Gastroesophageal sphincter (tissue), 4 donors: ENCODE results near the gene PCBP4. TPM values are rescaled to one million over a fixed set of nuclear protein-coding genes. Genes with fewer than 3 reads are reported as not detected.
"Not testable (repeated sequence)": the region's sequence is repeated elsewhere in the genome, so short reads cannot be mapped to it uniquely, and the experiment has no call there.

Experiments used
- ATAC-seq: fragments of 150-250 bp; one replicate; pipeline ENCODE4 v1.9.1; 2016; ENCODE audit warnings: mild to moderate bottlenecking, moderate library complexity
- H3K27ac ChIP-seq, 4 donors: fragments of 200-600 bp; sonication (generic) in 3 of 4; 1 replicate in 3 of 4; 2 replicates in 1 of 4; pipeline ENCODE4 v1.5.1; 2016 to 2019
- H3K27me3 ChIP-seq: fragments of 200-600 bp; sonication (generic); one replicate; pipeline ENCODE4 v1.5.1; 2019
- H3K36me3 ChIP-seq, 2 donors: fragments of 200-600 bp; sonication (generic); one replicate each; pipeline ENCODE4 v1.5.1; 2019; ENCODE audit warnings: control low read depth in 1 of 2
- H3K4me1 ChIP-seq, 3 donors: fragments of 200-600 bp; sonication (generic); 1 replicate in 2 of 3; 2 replicates in 1 of 3; pipeline ENCODE4 v1.5.1; 2016 to 2019; ENCODE audit warnings: control low read depth in 2 of 3
- H3K4me3 ChIP-seq, 2 donors: fragments of 200-600 bp; sonication (generic); one replicate each; pipeline ENCODE4 v1.5.1; 2019; ENCODE audit warnings: mild to moderate bottlenecking in 1 of 2, moderate library complexity in 1 of 2
- H3K9me3 ChIP-seq, 3 donors: fragments of 200-600 bp; sonication (generic); one replicate each; pipeline ENCODE4 v1.5.1; 2017 to 2019; ENCODE audit warnings: control low read depth in 2 of 3
- EP300 ChIP-seq: sonication (generic); formaldehyde crosslinking; IDR thresholded peaks from one replicate; pipeline ENCODE4 v1.6.1; 2017; ENCODE audit warnings: antibody characterized with exemption, mild to moderate bottlenecking
- POLR2A ChIP-seq, 2 donors: fragments of 450-650 bp; IDR thresholded peaks; one replicate each; pipeline ENCODE4 v1.6.1; 2017; ENCODE audit warnings: antibody characterized with exemption in 2 of 2, mild to moderate bottlenecking in 2 of 2, moderate library complexity in 1 of 2
- POLR2AphosphoS5 ChIP-seq: sonication (generic); formaldehyde crosslinking; IDR thresholded peaks from one replicate; pipeline ENCODE4 v1.6.1; 2017; ENCODE audit warnings: antibody characterized with exemption
- WGBS, 2 donors: methylation state at CpG; one replicate each; pipeline ENCODE4 v1.1.5; 2018; ENCODE audit warnings: low coverage in 1 of 2; 5-methylcytosine and 5-hydroxymethylcytosine counted together
- total RNA-seq, 4 donors: library from RNA; depleted of rRNA; stranded (reverse); fragments of >200 nt; gene quantifications; one replicate each; pipeline ENCODE4 v1.1.0, GENCODE V29; 2016
- TF ChIP-seq, protein P1 (sequence below), 4 experiments: fragments of 200-600 bp in 2 of 4; fragments of 450-650 bp in 2 of 4; sonication (generic) in 1 of 4; IDR thresholded peaks; one replicate each; pipeline ENCODE4 v1.5.1; 2017 to 2019; ENCODE audit warnings: antibody characterized with exemption in 4 of 4, mild to moderate bottlenecking in 2 of 4, moderate library complexity in 2 of 4

PCBP4 gene
- total RNA-seq, 4 donors from 2014 or later = 80.7 to 335 (median 186) TPM

DNA sequence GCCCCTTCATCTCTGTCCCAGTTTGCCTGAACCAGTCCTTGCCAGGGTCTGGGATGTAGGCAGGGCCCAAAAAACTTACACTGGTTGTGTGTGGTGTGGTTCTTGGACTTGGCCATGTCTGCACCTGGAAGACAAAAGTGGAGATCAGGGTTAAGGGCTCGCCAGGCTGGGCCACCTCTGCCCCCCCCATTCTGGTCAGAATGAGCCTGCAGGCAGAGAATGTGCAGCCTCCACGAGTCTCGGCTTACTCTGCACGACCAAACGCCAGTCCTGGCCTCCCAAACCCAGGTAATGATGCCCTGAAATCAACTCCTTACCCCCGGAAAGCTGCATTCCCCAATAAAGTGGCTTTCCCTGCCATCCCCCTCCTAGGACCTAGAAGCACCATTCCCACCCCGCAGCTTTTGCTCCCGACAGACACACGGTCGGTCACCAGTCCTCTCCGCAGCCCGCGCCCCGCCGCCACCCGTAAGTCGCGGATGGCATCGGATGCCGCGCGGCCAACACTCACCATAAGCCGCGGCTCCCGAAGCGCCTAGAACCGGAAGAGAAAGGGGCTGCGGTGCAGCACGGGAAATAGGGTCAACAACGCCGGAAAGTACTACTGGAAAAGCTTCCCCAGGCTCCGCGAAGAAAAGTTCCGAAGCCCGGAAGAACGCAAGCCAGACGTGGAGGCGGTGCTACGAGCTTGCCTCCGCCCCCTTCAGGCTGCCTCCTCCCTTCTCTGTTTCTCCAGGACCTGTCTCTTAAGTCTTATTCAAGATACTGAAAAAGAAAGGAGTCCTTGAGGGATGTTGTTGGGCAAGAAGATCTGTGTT, 28.3 kb upstream of the PCBP4 start, which contains the start of gene RPL29:
RPL29 (minus strand) TSS at position 550 of the 818 bp plus-strand sequence; CDS start at position 116, 434 bp downstream.
- 0% methylated on average over 9 to 19 of the region's 40 CpGs for WGBS, 2 donors
- peaks cover 0 to 41% of the 10 kb centered on the region in 2 donors for H3K36me3 ChIP-seq
- H3K4me3 ChIP-seq = peak within 1 kb of the TSS; percentile 56 to 83
- peak within 1 kb of the TSS; percentile 52 to 92 (median 90) for H3K27ac ChIP-seq
- TF ChIP-seq, protein P1, sequence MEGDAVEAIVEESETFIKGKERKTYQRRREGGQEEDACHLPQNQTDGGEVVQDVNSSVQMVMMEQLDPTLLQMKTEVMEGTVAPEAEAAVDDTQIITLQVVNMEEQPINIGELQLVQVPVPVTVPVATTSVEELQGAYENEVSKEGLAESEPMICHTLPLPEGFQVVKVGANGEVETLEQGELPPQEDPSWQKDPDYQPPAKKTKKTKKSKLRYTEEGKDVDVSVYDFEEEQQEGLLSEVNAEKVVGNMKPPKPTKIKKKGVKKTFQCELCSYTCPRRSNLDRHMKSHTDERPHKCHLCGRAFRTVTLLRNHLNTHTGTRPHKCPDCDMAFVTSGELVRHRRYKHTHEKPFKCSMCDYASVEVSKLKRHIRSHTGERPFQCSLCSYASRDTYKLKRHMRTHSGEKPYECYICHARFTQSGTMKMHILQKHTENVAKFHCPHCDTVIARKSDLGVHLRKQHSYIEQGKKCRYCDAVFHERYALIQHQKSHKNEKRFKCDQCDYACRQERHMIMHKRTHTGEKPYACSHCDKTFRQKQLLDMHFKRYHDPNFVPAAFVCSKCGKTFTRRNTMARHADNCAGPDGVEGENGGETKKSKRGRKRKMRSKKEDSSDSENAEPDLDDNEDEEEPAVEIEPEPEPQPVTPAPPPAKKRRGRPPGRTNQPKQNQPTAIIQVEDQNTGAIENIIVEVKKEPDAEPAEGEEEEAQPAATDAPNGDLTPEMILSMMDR (IDR thresholded peaks at IDR 0.05) = peak in 1 of 4 experiments; percentile 69
- TF ChIP-seq POLR2AphosphoS5 = peak; percentile 86
- TF ChIP-seq POLR2A (IDR thresholded peaks at IDR 0.05) = peak; percentile 39 to 44
- no peak for TF ChIP-seq EP300
- peaks cover 0 to 40% (median 12%) of the 10 kb centered on the region in 3 donors for H3K4me1 ChIP-seq
- H3K9me3 ChIP-seq = no peaks in the 10 kb centered on the region
- peaks cover 28% of the 10 kb centered on the region for H3K27me3 ChIP-seq
- peak; percentile 98 for ATAC-seq

DNA sequence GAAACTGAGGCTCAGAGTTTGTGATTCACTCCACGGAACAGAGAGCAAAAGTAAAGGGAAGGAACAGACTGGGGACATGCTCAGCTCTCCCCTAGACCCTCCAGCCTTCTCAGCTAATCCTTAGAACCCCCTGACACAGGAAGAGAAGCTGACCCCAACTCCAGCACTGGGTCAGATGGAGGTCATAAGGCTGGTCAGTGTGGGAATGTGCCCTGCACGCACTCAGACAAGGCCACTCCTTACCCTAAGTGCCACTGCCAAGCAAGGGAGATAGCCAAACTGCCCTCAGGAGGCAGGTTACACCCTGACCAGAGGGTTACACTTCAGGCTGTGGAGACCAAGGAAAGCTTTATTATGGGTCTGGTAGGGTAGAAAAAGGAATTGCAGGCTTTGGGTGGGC, 27.3 kb upstream of the PCBP4 start:
- WGBS, 2 donors = 67% methylated on average over 1 of the region's 2 CpGs; no CpG with 5 or more reads in 1 of the 2 donors
- Histone ChIP-seq H3K9me3 (no peaks in the 10 kb centered on the region), H3K4me3 (peak overlapping the region in 1 of 2 donors; percentile 83), H3K27ac (peak overlapping the region in 2 of 4 donors; percentile 89 to 92), H3K27me3 (peaks cover 17% of the 10 kb centered on the region), H3K4me1 (peaks cover 0 to 51% (median 13%) of the 10 kb centered on the region in 3 donors), H3K36me3 (peaks cover 0 to 41% of the 10 kb centered on the region in 2 donors)
- TF ChIP-seq POLR2A (IDR thresholded peaks at IDR 0.05) (no peak), POLR2AphosphoS5 (no peak), EP300 (no peak)
- TF ChIP-seq, protein P1 (IDR thresholded peaks at IDR 0.05) = no peak
- ATAC-seq = no peak

DNA sequence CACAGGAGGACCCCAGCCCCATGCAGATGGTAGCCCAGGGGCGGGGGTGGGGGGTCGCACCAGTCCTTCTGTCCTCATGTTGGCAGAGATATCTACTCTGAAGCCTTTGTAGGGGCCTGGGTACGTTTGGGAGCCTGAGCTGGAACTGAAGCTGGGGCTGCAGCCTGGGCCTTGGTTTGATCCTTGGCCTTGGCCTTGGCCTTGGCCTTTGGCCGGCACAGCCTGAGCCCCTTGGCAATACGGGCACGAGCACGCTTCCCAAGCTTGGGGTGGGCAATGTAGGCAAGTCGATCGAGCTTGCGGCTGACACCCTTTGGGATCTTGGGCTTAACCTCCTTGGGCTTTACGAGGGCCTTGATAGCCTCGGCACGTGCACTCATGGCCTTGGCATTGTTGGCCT, 26.4 kb upstream of the PCBP4 start:
- ATAC-seq, H3K27ac ChIP-seq, H3K9me3 ChIP-seq, H3K4me3 ChIP-seq: not testable (repeated sequence)
- Histone ChIP-seq H3K36me3 (peaks cover 0 to 41% of the 10 kb centered on the region in 2 donors), H3K27me3 (peaks cover 10% of the 10 kb centered on the region), H3K4me1 (peaks cover 0 to 58% (median 15%) of the 10 kb centered on the region in 3 donors)
- 70% methylated on average over 2 of the region's 13 CpGs; no CpG with 5 or more reads in 1 of the 2 donors for WGBS, 2 donors

DNA sequence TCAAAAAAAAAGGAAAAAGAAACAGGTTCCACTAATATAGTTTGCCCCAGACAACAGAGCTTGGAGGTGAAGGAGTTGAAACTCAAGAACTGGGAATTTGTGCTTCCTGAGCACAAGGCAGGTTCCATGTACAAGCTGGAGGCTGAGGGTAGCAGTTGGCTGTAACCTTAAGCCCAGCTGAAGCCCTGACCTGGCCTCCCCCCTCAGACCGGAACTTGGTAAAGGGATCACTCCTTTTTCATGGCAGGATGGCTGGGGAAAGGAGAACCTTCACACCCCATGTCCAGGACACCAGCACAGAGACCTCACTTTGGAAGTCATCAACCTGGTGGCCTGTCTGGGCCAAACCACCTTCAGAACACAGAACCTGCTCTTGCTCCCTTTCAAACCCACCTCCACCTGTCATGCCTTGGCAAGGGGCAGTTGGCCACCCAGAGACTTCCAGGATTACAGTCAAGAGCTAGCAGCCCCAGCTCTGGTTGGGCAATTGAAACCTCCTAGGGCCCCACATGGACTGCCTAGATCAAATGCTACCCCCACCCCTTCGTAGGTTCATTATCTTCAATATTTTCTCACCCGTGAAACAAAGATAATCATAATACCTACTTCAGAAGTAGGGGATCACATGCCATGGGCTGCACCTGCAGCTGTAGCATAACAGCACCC, 24.9 kb upstream of the PCBP4 start:
- ATAC-seq = no peak

DNA sequence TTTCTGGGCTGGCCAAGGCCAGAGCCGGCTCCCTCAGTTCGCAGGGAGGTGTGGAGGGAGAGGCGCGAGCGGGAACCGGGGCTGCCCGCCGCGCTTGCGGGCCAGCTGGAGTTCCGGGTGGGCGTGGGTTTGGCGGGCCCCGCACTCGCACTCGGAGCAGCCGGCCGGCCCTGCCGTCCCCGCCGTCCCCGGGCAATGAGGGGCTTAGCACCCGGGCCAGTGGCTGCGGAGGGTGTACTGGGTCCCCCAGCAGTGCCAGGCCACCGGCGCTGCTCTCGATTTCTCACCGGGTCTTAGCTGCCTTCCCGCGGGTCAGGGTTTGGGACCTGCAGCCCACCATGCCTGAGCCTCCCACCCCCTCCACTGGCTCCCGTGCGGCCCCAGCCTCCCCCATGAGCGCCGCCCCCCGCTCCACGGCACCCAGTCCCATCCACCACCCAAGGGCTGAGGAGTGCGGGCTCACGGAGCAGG, 23.3 kb upstream of the PCBP4 start:
- Histone ChIP-seq H3K4me1 (peaks cover 0 to 53% (median 15%) of the 10 kb centered on the region in 3 donors), H3K36me3 (peaks cover 0 to 41% of the 10 kb centered on the region in 2 donors), H3K27ac (peak overlapping the region in 3 of 4 donors; percentile 49 to 54 (median 51))
- not testable (repeated sequence) for H3K4me3 ChIP-seq, ATAC-seq, H3K27me3 ChIP-seq, H3K9me3 ChIP-seq
- no CpG with 5 or more reads among the region's 38 CpGs for WGBS, 2 donors

More for the DNA sequence above, 24.9 kb upstream of the PCBP4 start:
- Histone ChIP-seq H3K4me3 (no peak overlapping the region), H3K9me3 (no peaks in the 10 kb centered on the region), H3K27me3 (no peaks in the 10 kb centered on the region), H3K36me3 (peaks cover 0 to 41% of the 10 kb centered on the region in 2 donors), H3K27ac (no peak overlapping the region), H3K4me1 (peaks cover 0 to 58% (median 15%) of the 10 kb centered on the region in 3 donors)
- TF ChIP-seq, protein P1 (IDR thresholded peaks at IDR 0.05) = no peak
- no peak for TF ChIP-seq EP300
- no peak for TF ChIP-seq POLR2AphosphoS5
- no peak for TF ChIP-seq POLR2A (IDR thresholded peaks at IDR 0.05)
- WGBS, 2 donors = 69% methylated on average over 2 of the region's 3 CpGs; no CpG with 5 or more reads in 1 of the 2 donors
